Measurements from ENCODE around the gene ARL6IP5.

DNA sequence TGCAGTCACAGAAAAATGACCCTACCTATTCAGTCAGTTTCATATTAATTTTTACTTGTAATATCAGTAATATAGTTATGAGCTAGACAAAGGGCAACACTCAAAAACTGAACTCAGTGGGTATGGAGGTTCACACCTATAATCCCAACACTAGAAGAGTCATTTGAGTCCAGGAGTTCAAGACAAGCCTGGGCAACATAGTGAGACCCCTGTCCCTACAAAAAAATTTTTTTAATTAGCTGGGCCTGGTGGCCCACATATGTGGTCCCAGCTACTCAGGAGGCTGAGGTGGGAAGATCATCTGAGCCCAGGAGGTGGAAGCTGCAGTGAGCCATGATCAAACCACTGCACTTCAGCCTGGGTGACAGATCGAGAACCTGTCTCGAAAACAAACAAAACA is 35.7 kb upstream of the ARL6IP5 start:
- TF ChIP-seq, protein P1, sequence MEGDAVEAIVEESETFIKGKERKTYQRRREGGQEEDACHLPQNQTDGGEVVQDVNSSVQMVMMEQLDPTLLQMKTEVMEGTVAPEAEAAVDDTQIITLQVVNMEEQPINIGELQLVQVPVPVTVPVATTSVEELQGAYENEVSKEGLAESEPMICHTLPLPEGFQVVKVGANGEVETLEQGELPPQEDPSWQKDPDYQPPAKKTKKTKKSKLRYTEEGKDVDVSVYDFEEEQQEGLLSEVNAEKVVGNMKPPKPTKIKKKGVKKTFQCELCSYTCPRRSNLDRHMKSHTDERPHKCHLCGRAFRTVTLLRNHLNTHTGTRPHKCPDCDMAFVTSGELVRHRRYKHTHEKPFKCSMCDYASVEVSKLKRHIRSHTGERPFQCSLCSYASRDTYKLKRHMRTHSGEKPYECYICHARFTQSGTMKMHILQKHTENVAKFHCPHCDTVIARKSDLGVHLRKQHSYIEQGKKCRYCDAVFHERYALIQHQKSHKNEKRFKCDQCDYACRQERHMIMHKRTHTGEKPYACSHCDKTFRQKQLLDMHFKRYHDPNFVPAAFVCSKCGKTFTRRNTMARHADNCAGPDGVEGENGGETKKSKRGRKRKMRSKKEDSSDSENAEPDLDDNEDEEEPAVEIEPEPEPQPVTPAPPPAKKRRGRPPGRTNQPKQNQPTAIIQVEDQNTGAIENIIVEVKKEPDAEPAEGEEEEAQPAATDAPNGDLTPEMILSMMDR (IDR thresholded peaks at IDR 0.05; ENCODE audit: low read depth, low read length, missing input control), result no peak
- TF ChIP-seq RAD21 (IDR thresholded peaks at IDR 0.05) (no peak), TAF1 (conservative IDR thresholded peaks at IDR 0.05) (no peak), EGR1 (IDR thresholded peaks at IDR 0.05; ENCODE audit: low read depth in 2 of 2) (no peak)
